Esophagus squamous epithelium (tissue), 4 donors: ENCODE data around the gene FOXK2.

Source experiments
- POLR2A ChIP-seq, 4 donors: fragments of 450-650 bp; IDR thresholded peaks; one replicate each; pipeline ENCODE4 v1.6.1; 2017; ENCODE audit warnings: antibody characterized with exemption in 4 of 4, mild to moderate bottlenecking in 4 of 4, moderate library complexity in 3 of 4
- TF ChIP-seq, protein P1 (sequence below), 6 experiments: fragments of 450-650 bp in 4 of 6; fragments of 200-600 bp in 2 of 6; sonication (generic) in 2 of 6; IDR thresholded peaks; one replicate each; pipeline ENCODE4 v1.5.1; 2016 to 2019; ENCODE audit warnings: antibody characterized with exemption in 6 of 6, mild to moderate bottlenecking in 4 of 6, moderate library complexity in 4 of 6

DNA sequence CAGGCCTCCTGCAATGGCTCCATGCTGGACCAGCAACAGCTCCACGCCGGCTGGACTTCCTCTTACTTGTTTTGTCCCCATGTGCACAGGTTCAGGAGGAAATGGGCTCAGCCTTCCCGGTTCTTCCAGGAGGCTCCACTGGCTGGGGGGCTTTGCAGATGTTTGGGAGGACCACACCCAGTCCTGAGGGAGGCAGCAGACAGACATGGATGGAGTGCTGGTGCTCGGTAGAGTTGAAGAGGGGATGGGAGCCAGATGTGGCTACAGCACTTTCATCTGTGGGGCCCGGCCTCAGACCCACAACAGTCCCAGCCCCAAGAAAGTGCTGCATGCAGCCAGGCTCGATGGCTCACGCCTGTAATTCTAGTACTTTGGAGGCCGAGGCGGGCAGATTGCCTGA is 39.2 kb upstream of the FOXK2 start:
- TF ChIP-seq, protein P1, sequence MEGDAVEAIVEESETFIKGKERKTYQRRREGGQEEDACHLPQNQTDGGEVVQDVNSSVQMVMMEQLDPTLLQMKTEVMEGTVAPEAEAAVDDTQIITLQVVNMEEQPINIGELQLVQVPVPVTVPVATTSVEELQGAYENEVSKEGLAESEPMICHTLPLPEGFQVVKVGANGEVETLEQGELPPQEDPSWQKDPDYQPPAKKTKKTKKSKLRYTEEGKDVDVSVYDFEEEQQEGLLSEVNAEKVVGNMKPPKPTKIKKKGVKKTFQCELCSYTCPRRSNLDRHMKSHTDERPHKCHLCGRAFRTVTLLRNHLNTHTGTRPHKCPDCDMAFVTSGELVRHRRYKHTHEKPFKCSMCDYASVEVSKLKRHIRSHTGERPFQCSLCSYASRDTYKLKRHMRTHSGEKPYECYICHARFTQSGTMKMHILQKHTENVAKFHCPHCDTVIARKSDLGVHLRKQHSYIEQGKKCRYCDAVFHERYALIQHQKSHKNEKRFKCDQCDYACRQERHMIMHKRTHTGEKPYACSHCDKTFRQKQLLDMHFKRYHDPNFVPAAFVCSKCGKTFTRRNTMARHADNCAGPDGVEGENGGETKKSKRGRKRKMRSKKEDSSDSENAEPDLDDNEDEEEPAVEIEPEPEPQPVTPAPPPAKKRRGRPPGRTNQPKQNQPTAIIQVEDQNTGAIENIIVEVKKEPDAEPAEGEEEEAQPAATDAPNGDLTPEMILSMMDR (IDR thresholded peaks at IDR 0.05) = no peak
- TF ChIP-seq POLR2A (IDR thresholded peaks at IDR 0.05) = no peak
